GM12872 (cell line): ENCODE measurements around the gene GDF2.
A peak's percentile ranks its signal among the peaks of the same experiment; 100 is the strongest.

ENCODE experiments used
- CTCF ChIP-seq: IDR thresholded peaks from 3 replicates; pipeline ENCODE4 v1.5.1; 2011; ENCODE audit warnings: low read depth, mild to moderate bottlenecking, low read length, moderate library complexity; ENCODE audit not compliant: insufficient read depth

GDF2 gene

GRCh38 chr10:47340608-47341170 lies 18.4 kb downstream of the GDF2 start:
- TF ChIP-seq CTCF: peak; percentile 98

GRCh38 chr10:47344996-47345870 lies 23.0 kb downstream of the GDF2 start:
- no peak for TF ChIP-seq CTCF

GRCh38 chr10:47346581-47347302 lies 24.5 kb downstream of the GDF2 start:
- no peak for TF ChIP-seq CTCF

- no peak for TF ChIP-seq CTCF
Measured at GRCh38 chr10:47347303-47347675, 25.0 kb downstream of the GDF2 start.

- TF ChIP-seq CTCF: no peak
Measured at GRCh38 chr10:47348138-47348651, 25.9 kb downstream of the GDF2 start, which contains the start of gene RBP3. Gene RBP3 (plus strand): TSS chr10:47348363. CDS start chr10:47348485, 122 bp downstream.

- TF ChIP-seq CTCF: no peak
Measured at GRCh38 chr10:47348661-47349470, 26.6 kb downstream of the GDF2 start.
